ENCODE data around the gene PRELID1. TPM values are rescaled to one million over a fixed set of nuclear protein-coding genes. Genes with fewer than 3 reads are reported as not detected.
"Not testable (repeated sequence)": the region's sequence is repeated elsewhere in the genome, so short reads cannot be mapped to it uniquely, and the experiment has no call there.

Gene PRELID1, protein sequence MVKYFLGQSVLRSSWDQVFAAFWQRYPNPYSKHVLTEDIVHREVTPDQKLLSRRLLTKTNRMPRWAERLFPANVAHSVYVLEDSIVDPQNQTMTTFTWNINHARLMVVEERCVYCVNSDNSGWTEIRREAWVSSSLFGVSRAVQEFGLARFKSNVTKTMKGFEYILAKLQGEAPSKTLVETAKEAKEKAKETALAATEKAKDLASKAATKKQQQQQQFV
- 86.0 and 156 TPM in 2 replicates for total RNA-seq
- polyA plus RNA-seq = 134 and 185 TPM in 2 replicates

DNA sequence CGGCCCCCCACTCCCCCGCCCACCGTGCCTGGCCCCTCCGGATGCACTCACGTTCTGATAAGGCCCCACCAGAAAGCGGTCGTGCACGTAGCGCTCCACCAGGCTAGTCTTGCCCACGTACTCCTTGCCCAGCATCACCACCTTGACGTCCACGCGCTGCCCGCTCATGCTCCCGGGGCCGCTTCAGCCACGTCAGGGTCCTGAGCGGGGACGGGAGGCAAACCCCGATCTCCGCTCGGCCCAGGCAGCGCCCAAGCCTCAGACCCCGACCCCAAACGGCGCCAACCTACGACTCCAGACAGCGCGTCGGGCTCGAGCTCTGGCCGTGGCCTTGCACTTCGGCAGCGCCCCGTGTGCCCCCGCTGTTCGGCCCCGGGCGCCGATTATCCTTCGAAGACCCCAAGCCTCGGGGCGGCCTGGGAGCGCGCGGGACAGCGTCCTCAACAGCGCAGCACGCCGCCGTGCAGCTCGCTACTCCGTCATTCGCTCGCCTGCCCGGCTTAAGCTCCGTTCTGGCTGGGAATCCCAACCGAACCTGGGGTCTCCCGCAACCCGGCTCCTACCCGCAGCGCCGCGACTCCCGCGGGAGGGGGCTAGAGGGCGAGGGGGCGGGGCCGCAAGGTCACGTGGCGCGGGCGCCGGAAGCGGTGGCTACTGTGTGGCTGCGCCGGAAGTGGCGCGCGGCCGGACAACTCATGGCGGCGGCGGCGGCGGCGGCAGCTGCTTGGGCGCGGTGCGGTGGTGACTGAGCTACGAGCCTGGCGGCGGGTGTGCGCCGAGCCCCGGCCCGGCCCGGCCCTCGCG, at the start of gene PRELID1, which contains the start of gene RAB24:
Gene PRELID1 (plus strand): TSS at position 679 of the 804 bp plus-strand sequence. CDS start 187 bp downstream, outside the sequence.
Gene RAB24 (minus strand): TSS at position 599 of the 804 bp plus-strand sequence. CDS start 431 bp downstream, at position 168.
- peak; percentile 40 for TF ChIP-seq CTCF (IDR thresholded peaks at IDR 0.05; ENCODE audit: low read depth, low read length)
- Histone ChIP-seq H3K9me3 (ENCODE audit: low read depth) (no peaks in the 10 kb centered on the region), H3K27ac (peak within 1 kb of the TSS; percentile 55), H3K36me3 (peaks cover 18% of the 10 kb centered on the region), H3K4me1 (ENCODE audit: low read depth) (peaks cover 6% of the 10 kb centered on the region), H3K27me3 (no peaks in the 10 kb centered on the region), H3K4me3 (peak within 1 kb of the TSS; percentile 76)
- DNase-seq (ENCODE audit: low read depth in 1 of 2, low spot score in 1 of 2) = peak; percentile 86 to 94

GRCh38 chr5:177256296-177256695, 47.3 kb upstream of the PRELID1 start:
- H3K27ac ChIP-seq = no peak overlapping the region

DNA sequence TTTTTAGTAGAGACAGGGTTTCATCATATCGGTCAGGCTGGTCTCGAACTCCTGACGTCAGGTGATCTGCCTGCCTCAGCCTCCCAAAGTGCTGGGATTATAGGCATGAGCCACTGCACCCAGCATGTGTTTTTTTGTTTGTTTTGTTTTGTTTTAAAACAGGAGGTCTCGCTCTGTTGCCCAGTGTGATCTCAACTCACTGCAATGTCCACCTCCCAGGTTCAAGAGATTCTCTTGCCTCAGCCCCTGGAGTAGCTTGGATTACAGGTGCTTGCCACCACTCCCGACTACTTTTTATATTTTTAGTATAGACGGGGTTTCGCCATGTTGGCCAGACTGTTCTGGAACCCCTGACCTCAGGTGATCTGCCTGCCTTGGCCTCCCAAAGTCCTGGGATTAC, 44.9 kb upstream of the PRELID1 start:
- DNase-seq (ENCODE audit: low read depth in 1 of 2, low spot score in 1 of 2) = not testable (repeated sequence)

More at GRCh38 chr5:177256296-177256695, 47.3 kb upstream of the PRELID1 start:
- no peaks in the 10 kb centered on the region for H3K27me3 ChIP-seq
- DNase-seq (ENCODE audit: low read depth in 1 of 2, low spot score in 1 of 2) = no peak
- no peaks in the 10 kb centered on the region for H3K4me1 ChIP-seq (ENCODE audit: low read depth)
- no peak for TF ChIP-seq CTCF (IDR thresholded peaks at IDR 0.05; ENCODE audit: low read depth, low read length)
- peaks cover 44% of the 10 kb centered on the region for H3K36me3 ChIP-seq
- no peaks in the 10 kb centered on the region for H3K9me3 ChIP-seq (ENCODE audit: low read depth)
- no peak overlapping the region for H3K4me3 ChIP-seq

DNA sequence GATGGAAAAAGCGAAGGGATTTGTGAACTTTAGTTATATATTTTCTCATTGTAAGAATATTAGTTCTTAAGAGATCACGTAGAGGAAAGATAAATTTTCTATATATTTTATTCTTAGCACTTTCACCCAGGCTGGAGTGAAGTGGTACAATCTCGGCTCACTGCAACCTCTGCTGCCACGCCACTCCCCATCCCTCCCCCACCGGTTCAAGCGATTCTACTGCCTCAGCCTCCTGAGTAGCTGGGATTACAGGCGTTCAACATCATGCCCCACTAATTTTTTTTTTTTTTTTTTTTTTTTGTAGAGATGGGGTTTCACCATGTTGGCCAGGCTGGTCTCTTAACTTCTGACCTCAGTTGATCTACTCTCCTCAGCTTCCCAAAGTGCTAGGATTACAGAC, 42.6 kb upstream of the PRELID1 start:
- Histone ChIP-seq H3K36me3 (peaks cover 36% of the 10 kb centered on the region), H3K27ac (no peak overlapping the region), H3K4me1 (ENCODE audit: low read depth) (no peaks in the 10 kb centered on the region), H3K4me3 (no peak overlapping the region), H3K27me3 (no peaks in the 10 kb centered on the region), H3K9me3 (ENCODE audit: low read depth) (no peaks in the 10 kb centered on the region)
- no peak for TF ChIP-seq CTCF (IDR thresholded peaks at IDR 0.05; ENCODE audit: low read depth, low read length)
- no peak for DNase-seq (ENCODE audit: low read depth in 1 of 2, low spot score in 1 of 2)

More for the DNA sequence above, 44.9 kb upstream of the PRELID1 start:
- peaks cover 43% of the 10 kb centered on the region for H3K36me3 ChIP-seq
- H3K9me3 ChIP-seq (ENCODE audit: low read depth); H3K27me3 ChIP-seq; H3K4me1 ChIP-seq (ENCODE audit: low read depth); H3K4me3 ChIP-seq: not testable (repeated sequence)
- peak overlapping the region; percentile 25 for H3K27ac ChIP-seq

DNA sequence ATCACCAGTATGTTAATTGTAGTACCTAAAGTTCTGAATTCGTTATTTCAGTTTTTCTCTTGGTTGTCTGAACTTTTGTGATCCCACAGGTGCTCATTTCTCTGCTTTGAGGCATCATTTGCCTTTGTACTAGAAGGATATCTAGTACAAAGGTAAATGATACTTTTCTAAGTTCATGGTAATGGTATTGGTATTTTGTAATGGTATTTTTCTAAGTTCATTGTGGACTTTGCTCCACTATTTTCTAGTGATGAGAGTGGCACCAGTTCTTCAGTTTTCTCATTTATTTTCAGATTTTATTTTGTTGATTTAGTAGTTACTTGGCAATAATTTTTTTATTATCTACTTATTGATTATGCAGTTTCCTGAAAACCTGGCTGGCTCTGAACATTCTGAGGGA, 42.1 kb upstream of the PRELID1 start:
- Histone ChIP-seq H3K4me3 (no peak overlapping the region), H3K27ac (no peak overlapping the region), H3K4me1 (ENCODE audit: low read depth) (no peaks in the 10 kb centered on the region), H3K36me3 (peaks cover 42% of the 10 kb centered on the region), H3K27me3 (no peaks in the 10 kb centered on the region), H3K9me3 (ENCODE audit: low read depth) (no peaks in the 10 kb centered on the region)
- no peak for DNase-seq (ENCODE audit: low read depth in 1 of 2, low spot score in 1 of 2)
- TF ChIP-seq CTCF (IDR thresholded peaks at IDR 0.05; ENCODE audit: low read depth, low read length) = no peak

- TF ChIP-seq CTCF (IDR thresholded peaks at IDR 0.05; ENCODE audit: low read depth, low read length) = no peak
- DNase-seq (ENCODE audit: low read depth in 1 of 2, low spot score in 1 of 2) = no peak
- H3K4me1 ChIP-seq (ENCODE audit: low read depth) = no peaks in the 10 kb centered on the region
- no peak overlapping the region for H3K27ac ChIP-seq
- H3K36me3 ChIP-seq = peaks cover 43% of the 10 kb centered on the region
- no peaks in the 10 kb centered on the region for H3K27me3 ChIP-seq
- H3K9me3 ChIP-seq (ENCODE audit: low read depth) = no peaks in the 10 kb centered on the region
- H3K4me3 ChIP-seq = no peak overlapping the region
These were observed 39.4 kb upstream of the PRELID1 start for GRCh38 chr5:177264178-177264577.
